ENCODE results near the gene ADPGK. TPM values are rescaled to one million over a fixed set of nuclear protein-coding genes. Genes with fewer than 3 reads are reported as not detected.
"Not testable (repeated sequence)": the region's sequence is repeated elsewhere in the genome, so short reads cannot be mapped to it uniquely, and the experiment has no call there.

Gene ADPGK
- total RNA-seq = 34.6 TPM

DNA sequence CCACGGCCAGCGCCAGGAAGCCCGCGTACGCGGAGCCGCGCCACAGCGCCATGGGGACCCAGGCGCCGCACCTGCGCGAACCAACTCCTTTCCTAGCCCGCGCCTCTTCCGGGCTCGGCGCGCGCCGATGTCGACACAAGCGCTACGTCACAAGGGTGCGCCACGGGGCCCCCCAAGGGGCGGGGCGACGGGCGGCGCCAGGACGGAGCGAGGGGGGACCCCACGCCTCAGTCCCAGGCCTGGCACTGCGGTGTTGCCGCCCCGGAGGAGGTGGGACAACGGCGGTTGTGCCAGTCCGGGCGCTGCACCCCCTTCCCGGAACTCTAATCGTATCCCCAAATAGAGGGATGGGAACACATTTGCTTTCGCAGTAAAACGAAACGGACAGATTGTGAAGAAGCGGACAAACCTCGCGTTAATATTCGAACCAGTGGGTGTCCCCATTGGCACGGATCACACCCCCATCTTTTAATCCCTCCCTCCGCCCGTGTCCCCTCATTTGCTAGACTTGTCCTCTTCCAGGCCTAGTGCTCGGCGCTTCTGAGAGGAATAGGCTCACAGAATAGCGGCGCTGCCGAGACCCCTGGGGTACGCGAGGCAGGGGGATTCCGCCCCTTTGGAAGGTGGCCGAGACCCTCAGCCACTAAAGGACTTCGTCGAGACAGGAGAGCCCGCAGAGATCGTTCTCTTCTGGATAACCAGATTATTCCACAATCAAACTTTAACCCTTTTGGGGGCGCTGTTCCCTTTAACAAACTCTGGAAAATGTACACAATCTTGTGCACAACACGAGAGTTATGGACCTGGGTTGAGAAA, at the start of gene ADPGK:
Gene ADPGK, minus strand, starts transcription at position 119 of the 816 bp plus-strand sequence. Its CDS starts 67 bp downstream, at position 52.
- DNase-seq = peak; percentile 89

DNA sequence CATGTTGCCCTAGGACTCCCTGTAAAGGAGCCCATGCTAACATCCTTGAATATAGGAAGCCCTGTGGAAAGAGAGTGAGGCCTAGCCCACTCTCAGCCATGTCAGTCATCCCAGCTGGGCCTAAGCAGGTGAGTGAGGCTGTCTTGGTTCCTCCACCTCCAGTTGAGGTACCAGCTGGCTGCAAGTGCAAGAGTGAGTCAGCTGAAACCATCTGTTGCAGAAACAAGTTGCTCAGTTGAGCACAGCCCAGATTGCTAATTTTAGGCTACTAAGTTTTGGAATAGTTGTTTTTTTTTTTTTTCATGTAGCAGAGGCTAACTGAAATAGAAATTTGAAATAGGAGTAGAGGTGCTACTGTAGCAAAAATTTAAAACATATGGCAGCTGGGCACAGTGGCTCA, 43.7 kb upstream of the ADPGK start:
- DNase-seq = peak; percentile 34

GRCh38 chr15:72826611-72827010, 43.1 kb upstream of the ADPGK start:
- no peak for DNase-seq

DNA sequence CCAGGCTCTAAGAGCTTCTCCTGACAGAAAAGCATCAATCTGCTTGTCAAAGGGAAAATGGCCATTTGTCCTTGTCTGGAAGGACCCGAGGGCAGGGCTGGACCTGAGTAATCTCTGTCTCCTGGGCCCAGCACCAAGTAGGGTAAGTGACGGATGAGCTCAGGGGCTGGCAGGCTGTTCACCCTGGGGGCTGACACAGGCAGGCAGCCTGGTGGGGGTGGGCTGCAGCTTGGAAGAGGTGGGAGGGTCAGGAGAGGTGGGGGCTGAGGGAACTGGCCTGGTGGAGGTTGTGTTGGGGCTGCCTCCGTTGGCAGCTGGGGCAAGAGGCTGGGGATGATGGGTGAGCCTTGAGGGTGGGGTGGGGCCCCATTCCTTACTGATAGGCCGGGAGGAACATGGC, 42.3 kb upstream of the ADPGK start:
- no peak for DNase-seq

DNA sequence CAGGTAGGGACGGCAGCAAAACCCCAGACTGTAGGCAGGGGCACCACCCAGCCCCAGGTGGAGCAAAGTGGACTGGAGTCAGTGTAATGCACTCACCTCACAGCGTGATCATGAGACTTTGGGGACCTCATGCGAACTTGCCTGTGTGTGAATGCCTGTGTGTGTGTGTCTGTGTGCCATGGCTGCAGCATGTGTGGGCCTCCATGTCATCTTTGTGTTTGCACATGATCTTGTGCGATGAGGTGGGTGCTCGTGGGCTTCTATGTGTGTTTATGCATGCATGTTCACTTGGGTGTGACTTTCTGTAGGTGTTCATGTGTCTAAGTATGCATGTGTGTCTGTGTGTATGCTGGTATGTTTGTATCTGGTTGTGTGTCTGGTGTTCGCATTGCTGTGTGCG, 41.2 kb upstream of the ADPGK start:
- DNase-seq = no peak

DNA sequence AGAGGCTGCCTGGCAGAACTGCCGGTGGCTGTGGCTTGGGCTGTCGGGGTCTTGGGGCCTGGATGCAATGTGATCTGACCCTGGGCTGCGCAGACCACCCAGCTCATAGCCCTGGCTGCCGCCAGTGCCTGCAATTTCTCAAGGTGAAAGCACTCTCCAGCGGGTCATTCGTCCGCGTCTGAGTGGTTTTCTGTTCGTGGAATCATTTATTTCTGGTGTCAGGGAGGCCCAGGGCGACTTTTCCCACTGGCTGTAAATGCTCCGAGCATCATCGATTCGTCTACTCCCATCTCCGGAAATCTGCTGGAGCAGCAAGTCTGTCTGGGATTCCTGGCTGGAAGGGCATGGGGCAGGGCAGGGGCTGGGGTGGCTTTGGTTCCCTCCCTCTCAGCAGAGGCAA, 40.6 kb upstream of the ADPGK start:
- no peak for DNase-seq

GRCh38 chr15:72820278-72820677, 36.7 kb upstream of the ADPGK start:
- DNase-seq = no peak

GRCh38 chr15:72818632-72819031, 35.1 kb upstream of the ADPGK start:
- DNase-seq = no peak

DNA sequence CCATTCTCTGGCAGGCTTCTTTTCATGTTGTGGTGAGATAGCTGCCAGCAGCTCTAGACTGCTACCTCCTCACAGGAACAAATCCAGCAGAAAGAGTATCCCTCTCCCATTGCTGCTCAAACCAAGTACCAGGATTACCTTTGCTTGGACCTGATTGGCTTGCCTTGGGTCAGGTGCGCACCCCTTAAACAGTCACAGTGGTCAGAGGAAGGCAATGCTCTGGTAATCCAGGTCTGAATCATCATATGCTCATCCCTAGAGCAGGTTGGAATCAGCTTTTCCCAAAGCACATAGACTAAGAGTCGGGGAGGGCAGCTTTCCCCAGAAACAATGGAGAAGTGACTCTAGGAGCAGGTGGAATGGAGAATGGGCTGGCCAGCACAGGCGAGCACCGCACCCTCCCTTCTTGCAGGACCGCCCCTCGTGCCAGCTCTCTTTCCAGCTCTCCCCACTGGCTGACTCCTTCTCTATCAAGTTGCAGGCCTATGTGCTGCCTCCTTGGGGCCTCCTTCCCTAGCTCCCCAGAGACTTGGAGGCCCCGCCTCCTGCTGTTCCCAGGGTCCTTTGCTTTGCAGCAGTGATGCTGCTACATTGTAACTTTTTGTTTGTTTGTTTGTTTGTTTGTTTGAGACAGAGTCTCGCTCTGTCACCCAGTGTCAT, 29.9 kb upstream of the ADPGK start:
- DNase-seq = no peak

DNA sequence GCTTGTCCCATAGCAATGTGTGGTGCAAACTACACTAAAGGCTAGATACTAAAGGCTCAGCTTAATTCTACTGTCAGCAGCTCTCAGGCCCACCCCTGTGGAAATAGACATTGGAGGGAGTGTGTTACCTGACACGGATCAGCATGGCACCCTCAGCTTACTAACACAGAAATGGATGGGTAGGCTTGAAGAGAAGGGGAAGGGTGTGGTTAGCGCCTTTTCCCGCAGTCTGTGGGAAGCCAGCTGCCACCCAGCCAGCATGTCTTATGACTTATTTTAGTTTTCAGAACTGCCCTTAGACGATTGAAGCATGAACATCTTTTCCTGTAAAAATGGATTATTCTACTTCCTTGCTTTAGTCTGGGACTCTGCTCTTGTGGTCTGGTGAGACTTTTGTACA, 25.8 kb upstream of the ADPGK start:
- DNase-seq = no peak

GRCh38 chr15:72807346-72807745, 23.8 kb upstream of the ADPGK start:
- DNase-seq = not testable (repeated sequence)

DNA sequence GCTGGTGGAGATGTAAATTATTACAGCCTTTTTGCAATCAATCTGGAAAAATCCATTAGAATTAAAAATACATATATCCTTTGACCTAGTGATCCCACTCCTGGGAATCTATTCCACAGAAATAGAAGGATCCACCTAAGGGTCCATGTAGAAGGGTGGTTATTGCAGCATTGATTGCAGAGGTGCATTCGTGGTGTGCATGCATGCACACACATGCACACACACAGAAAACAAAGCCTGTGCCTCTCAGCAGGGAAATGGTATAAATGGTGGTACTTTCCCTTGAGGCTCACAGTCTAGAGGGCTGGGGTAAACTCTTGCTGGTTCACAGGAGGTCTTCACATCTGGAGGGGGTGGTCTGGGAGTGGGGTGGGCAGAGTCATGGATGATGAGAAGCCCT, 19.4 kb upstream of the ADPGK start:
- no peak for DNase-seq

GRCh38 chr15:72801590-72802325, 18.2 kb upstream of the ADPGK start:
- DNase-seq = no peak

- DNase-seq = no peak
Observed at GRCh38 chr15:72800833-72801481, 17.4 kb upstream of the ADPGK start.

DNA sequence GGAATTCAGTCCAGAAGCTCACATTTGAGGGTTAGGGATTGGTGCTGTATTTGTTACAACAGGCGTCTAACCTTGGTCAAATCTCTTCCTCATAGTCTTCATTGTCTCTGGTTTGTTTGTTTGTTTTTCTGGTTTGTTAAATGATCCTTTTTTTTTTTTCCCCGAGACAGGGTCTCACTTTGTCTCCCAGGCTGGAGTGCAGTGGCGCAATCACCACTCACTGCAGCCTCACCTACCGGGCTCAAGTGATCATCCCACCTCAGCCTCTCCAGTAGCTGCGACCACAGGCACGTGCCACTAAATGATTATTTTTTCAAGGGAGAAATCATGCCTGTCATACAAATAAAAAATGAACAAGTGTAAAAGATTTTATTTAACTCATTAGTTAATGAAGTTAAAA, 14.3 kb upstream of the ADPGK start:
- DNase-seq = no peak

- DNase-seq = no peak
Observed at GRCh38 chr15:72797338-72797689, 13.8 kb upstream of the ADPGK start.

DNA sequence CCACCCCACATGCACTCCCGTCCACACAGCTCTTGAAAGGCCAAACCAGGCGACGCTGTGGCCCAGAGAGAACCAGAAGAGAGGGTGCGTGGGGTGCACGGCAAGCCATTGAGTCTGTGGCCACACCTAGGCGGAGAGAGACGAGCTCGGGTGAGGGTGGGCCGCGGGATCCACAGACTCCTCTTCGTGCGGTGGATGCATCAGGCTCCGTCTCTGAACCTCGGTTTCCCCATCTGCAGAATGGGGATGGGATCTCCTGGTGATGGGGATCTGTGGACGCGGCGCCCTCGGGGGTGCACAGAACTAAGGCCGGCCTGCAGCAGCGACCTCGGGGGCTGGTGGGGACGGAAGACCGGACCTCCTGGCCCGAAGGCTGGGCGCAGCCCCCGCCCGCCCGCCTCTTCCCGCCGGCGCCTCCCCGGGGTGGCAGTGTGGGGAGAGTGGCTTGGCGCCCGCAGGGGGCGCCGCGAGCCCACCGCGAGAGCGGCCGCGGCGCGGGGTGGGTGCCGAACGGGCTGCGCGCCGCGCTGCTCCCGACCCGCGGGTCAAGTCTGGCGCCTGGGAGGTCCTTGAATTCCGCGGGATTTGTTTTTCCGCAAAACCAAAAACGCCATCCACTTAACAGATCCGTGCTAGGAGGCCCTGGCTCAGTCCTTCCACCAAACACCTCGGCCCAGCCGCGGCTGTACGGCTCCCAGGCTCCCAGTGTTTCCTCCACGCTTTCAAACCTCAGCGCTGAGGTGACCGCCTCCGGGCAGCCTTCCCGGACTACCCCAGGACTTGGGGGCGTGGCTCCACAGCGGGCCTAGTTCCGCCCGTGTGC, 13.2 kb upstream of the ADPGK start:
- DNase-seq = no peak

DNA sequence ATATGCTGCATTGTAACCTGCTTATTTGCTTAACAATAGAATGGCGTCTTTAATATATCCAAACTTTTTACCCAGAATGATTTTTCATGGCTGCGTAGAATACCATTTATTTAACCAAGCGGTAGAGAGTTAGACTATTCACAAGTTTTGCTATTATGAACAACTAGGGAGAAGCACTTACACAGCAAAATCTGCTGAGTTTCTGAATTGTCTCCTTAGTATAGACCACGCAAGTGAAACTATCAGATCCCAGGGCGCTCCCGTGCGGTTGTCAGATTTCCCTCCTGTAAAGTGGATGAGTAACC, 12.6 kb upstream of the ADPGK start:
- DNase-seq = no peak

DNA sequence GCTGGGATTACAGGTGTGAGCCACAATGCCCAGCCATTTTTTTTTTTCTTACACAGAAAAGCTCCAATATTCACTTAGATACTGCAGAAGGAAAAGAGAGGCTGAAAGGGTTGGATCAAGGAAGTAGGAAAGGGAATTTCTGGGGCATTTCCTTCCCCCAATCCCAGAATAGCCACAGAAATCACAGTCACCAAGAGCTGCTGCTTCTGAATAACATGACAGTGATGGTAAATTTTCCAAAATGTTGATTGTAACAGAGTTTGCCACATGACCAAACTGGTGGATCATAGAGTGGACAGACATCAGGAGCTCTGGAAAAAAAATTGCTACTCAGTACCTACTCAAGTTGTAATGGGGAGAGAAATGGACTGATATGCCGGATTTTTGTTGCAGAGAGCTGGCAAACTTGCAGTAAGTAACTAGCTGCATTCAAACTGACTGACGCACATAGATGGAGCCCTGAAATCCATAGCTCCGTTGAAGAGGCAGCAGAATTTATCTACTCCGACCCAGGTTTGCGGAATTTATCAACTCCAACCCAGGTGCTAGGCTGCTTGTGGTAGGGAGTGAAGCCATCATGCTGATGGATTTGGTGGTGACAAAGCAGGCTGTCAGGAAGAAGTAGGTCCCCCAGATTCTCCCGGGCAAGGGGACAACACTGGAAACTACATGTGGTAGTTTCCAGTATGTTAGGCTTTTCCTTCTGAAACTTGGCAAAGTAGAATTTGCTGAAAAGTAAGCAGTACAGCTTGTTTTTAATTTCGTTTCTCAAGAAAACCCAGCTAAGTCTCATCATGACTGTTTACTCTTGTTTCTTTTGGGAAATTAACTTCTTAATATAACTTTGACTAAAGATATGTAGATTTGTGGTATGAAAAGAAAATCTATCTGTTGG, 10.5 kb upstream of the ADPGK start:
- DNase-seq = no peak

- DNase-seq = no peak
Observed at GRCh38 chr15:72792431-72792830, 8.9 kb upstream of the ADPGK start.

GRCh38 chr15:72790302-72790910, 6.8 kb upstream of the ADPGK start:
- DNase-seq = no peak

Measured in occipital lobe (tissue), 2 donors.